Esophagus squamous epithelium (tissue), 5 donors: ENCODE data around the gene SLC4A1. TPM values are rescaled to one million over a fixed set of nuclear protein-coding genes. Genes with fewer than 3 reads are reported as not detected.

Experiments used
- DNase-seq: peaks from one replicate; lab custom pipeline; 2025; lab: John Stamatoyannopoulos, UW
- H3K27ac ChIP-seq, 4 donors: fragments of 200-600 bp; sonication (generic); one replicate each; pipeline ENCODE4 v1.5.1; 2016 to 2019; ENCODE audit warnings: mild to moderate bottlenecking in 1 of 4
- H3K27me3 ChIP-seq, 4 donors: fragments of 200-600 bp; sonication (generic); 1 replicate in 3 of 4; 2 replicates in 1 of 4; pipeline versions ENCODE4 v1.5.1 to v1.6.0; 2017 to 2021; ENCODE audit warnings: antibody characterized with exemption in 1 of 4
- H3K36me3 ChIP-seq, 3 donors: fragments of 200-600 bp; sonication (generic); one replicate each; pipeline ENCODE4 v1.5.1; 2016 to 2019
- H3K4me1 ChIP-seq, 3 donors: fragments of 200-600 bp; sonication (generic); one replicate each; pipeline ENCODE4 v1.5.1; 2017 to 2019
- H3K4me3 ChIP-seq, 4 donors: fragments of 200-600 bp; sonication (generic); 1 replicate in 3 of 4; 2 replicates in 1 of 4; pipeline ENCODE4 v1.5.1; 2016 to 2019; ENCODE audit warnings: mild to moderate bottlenecking in 2 of 4, moderate library complexity in 1 of 4
- H3K9me3 ChIP-seq, 3 donors: fragments of 200-600 bp; sonication (generic); one replicate each; pipeline ENCODE4 v1.5.1; 2016 to 2019
- CTCF ChIP-seq, 6 experiments: fragments of 450-650 bp in 4 of 6; fragments of 200-600 bp in 2 of 6; sonication (generic) in 2 of 6; IDR thresholded peaks; one replicate each; pipeline ENCODE4 v1.5.1; 2016 to 2019; ENCODE audit warnings: antibody characterized with exemption in 6 of 6, mild to moderate bottlenecking in 4 of 6, moderate library complexity in 4 of 6
- POLR2A ChIP-seq, 4 donors: fragments of 450-650 bp; IDR thresholded peaks; one replicate each; pipeline ENCODE4 v1.6.1; 2017; ENCODE audit warnings: antibody characterized with exemption in 4 of 4, mild to moderate bottlenecking in 4 of 4, moderate library complexity in 3 of 4
- WGBS, 2 donors: methylation state at CpG; one replicate each; pipeline ENCODE4 v1.1.5; 2018; 5-methylcytosine and 5-hydroxymethylcytosine counted together
- intact Hi-C: fragments of 100-400 bp; cut with DNase I; formaldehyde crosslinking; loops from one replicate; pipeline ENCODE4 v1.15.0; 2022
- total RNA-seq, 4 donors: library from RNA; depleted of rRNA; stranded (reverse); fragments of >200 nt; gene quantifications; one replicate each; pipeline ENCODE4 v1.1.0, GENCODE V29; 2016
- donor health status: DM: yes; HTN: yes; CAD: no.

The SLC4A1 gene
- total RNA-seq, 4 donors from 2014 or later: not detected

DNA sequence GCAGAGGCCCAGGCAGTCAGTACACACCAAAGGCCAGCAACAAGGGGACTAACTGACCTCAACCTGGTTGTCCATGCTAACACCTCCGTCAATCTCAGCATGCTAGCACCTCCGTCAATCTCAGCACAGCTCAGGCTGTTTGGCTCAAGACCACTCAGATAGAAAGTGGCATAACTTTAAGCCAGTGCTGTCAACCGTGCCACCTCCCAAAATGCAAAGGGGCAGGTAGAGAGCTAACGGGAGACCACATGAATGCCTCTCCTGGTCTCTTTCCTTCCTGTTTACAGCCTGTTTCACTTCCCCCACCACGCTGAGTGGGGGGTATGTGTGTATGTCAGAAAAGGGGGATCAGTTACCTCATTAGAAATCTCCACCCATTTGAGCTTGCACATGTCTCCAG lies 51.8 kb downstream of the SLC4A1 start:
- H3K27me3 ChIP-seq: no peaks in the 10 kb centered on the region
- H3K9me3 ChIP-seq: no peaks in the 10 kb centered on the region
- no peak for DNase-seq
- peaks cover 27 to 66% (median 33%) of the 10 kb centered on the region in 3 donors for H3K36me3 ChIP-seq
- H3K4me3 ChIP-seq: no peak overlapping the region
- peaks cover 16 to 47% (median 20%) of the 10 kb centered on the region in 3 donors for H3K4me1 ChIP-seq
- H3K27ac ChIP-seq: peak overlapping the region in 1 of 4 donors; percentile 100
- TF ChIP-seq POLR2A (IDR thresholded peaks at IDR 0.05) (no peak), CTCF (IDR thresholded peaks at IDR 0.05) (no peak)
- 65 to 72% methylated on average over 5 of the region's 5 CpGs for WGBS, 2 donors
- intact Hi-C loops: no loop called here

DNA sequence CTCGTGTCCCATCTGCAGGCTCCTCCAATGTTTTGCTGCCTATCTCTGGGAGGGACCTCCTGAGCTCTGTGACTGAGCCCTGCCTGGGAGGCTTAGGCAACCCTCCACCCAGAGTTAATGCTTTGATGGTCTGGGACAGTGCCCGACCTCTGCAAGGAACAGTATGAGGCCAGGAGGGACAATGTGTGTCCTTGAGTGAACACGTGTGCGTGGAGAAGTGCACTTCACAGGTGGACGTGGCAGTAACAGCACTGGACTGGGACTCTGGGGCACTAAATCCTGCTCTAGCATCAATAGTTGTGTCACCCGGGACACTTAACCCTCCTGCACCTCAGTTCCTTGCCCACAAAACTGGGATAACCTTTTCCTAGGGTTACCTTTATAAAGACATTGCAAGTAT lies 53.0 kb downstream of the SLC4A1 start:
- Histone ChIP-seq H3K27me3 (no peaks in the 10 kb centered on the region), H3K36me3 (peaks cover 27 to 79% (median 39%) of the 10 kb centered on the region in 3 donors), H3K4me3 (no peak overlapping the region), H3K4me1 (peaks cover 26 to 59% (median 29%) of the 10 kb centered on the region in 3 donors), H3K9me3 (no peaks in the 10 kb centered on the region), H3K27ac (no peak overlapping the region)
- WGBS, 2 donors: 79 to 100% methylated on average over 2 to 4 of the region's 6 CpGs
- DNase-seq: no peak
- intact Hi-C loops: loop anchor here (5.0 kb wide), 1 partner anchor 107 kb away; the partner anchor contains the start of gene SLC25A39
- TF ChIP-seq POLR2A (IDR thresholded peaks at IDR 0.05) (no peak), CTCF (IDR thresholded peaks at IDR 0.05) (no peak)

GRCh38 chr17:44214230-44214494 lies 53.8 kb downstream of the SLC4A1 start:
- WGBS, 2 donors: 83 to 100% methylated on average over 1 of the region's 1 CpG
- intact Hi-C loops: loop anchor here (5.0 kb wide), 1 partner anchor 108 kb away; the partner anchor contains the start of gene SLC25A39
- H3K27me3 ChIP-seq: no peaks in the 10 kb centered on the region
- no peak overlapping the region for H3K4me3 ChIP-seq
- no peak for DNase-seq
- peaks cover 26 to 67% (median 29%) of the 10 kb centered on the region in 3 donors for H3K4me1 ChIP-seq
- no peak overlapping the region for H3K27ac ChIP-seq
- TF ChIP-seq CTCF (IDR thresholded peaks at IDR 0.05) (no peak), POLR2A (IDR thresholded peaks at IDR 0.05) (no peak)
- no peaks in the 10 kb centered on the region for H3K9me3 ChIP-seq
- peaks cover 30 to 86% (median 46%) of the 10 kb centered on the region in 3 donors for H3K36me3 ChIP-seq

- TF ChIP-seq POLR2A (IDR thresholded peaks at IDR 0.05) (no peak), CTCF (IDR thresholded peaks at IDR 0.05) (no peak)
- Histone ChIP-seq H3K27ac (no peak overlapping the region), H3K4me1 (peaks cover 26 to 72% (median 30%) of the 10 kb centered on the region in 3 donors), H3K4me3 (no peak overlapping the region), H3K27me3 (no peaks in the 10 kb centered on the region), H3K9me3 (no peaks in the 10 kb centered on the region), H3K36me3 (peaks cover 33 to 92% (median 48%) of the 10 kb centered on the region in 3 donors)
- intact Hi-C loops: loop anchor here (5.0 kb wide), 1 partner anchor 109 kb away; the partner anchor contains the start of gene SLC25A39
- 79 to 82% methylated on average over 10 to 15 of the region's 15 CpGs for WGBS, 2 donors
- DNase-seq: no peak
Observed at GRCh38 chr17:44213403-44214229, 54.3 kb downstream of the SLC4A1 start.
